Activated naive CD8-positive, alpha-beta T cell treated with anti-CD3 and anti-CD28 coated beads, Interleukin-2, amount 10 ng/mL, durations not matched to agents 7 days and 5 days (primary cell): ENCODE measurements around the gene COLEC12. TPM values are rescaled to one million over a fixed set of nuclear protein-coding genes. Genes with fewer than 3 reads are reported as not detected.
"Not testable (repeated sequence)": the region's sequence is repeated elsewhere in the genome, so short reads cannot be mapped to it uniquely, and the experiment has no call there.

Experiments used
- ATAC-seq: fragments of 150-1000 bp; cut with Tn5 transposase; one replicate; pipeline ENCODE4 v1.10.0; 2021; ENCODE audit warnings: low read depth, moderate library complexity
- POLR2A ChIA-PET: fragments of 350-600 bp; sonication (Branson Sonifier 250); formaldehyde crosslinking; loops from one replicate; lab custom pipeline; 2021; ENCODE audit warnings: antibody characterized with exemption; lab: Charles Lee
- DNase-seq: peaks from one replicate; pipeline ENCODE4 v3.0.0; 2021
- H3K27ac Mint-ChIP-seq: one replicate; pipeline ENCODE4 v1.8.0; 2022; ENCODE audit warnings: mild to moderate bottlenecking, mixed read lengths
- H3K27me3 Mint-ChIP-seq: one replicate; pipeline ENCODE4 v1.8.0; 2022; ENCODE audit warnings: mild to moderate bottlenecking, moderate library complexity, mixed read lengths
- H3K36me3 Mint-ChIP-seq: one replicate; pipeline ENCODE4 v1.8.0; 2021; ENCODE audit warnings: mild to moderate bottlenecking, mixed read lengths
- H3K4me1 Mint-ChIP-seq: one replicate; pipeline ENCODE4 v1.8.0; 2021; ENCODE audit warnings: mixed read lengths
- H3K4me3 Mint-ChIP-seq: one replicate; pipeline ENCODE4 v1.8.0; 2022; ENCODE audit warnings: mild to moderate bottlenecking, moderate library complexity, mixed read lengths
- H3K9me3 Mint-ChIP-seq: one replicate; pipeline ENCODE4 v1.8.0; 2021; ENCODE audit warnings: mixed read lengths
- total RNA-seq, 2 experiments: library from RNA; stranded (reverse); gene quantifications; one replicate each; pipeline ENCODE4 v1.2.3, GENCODE V29; 2021

The COLEC12 gene
- total RNA-seq, 2 experiments from 2014 or later: 0.06 to 0.11 TPM

- Mint-ChIP-seq H3K4me1 (no peaks in the 10 kb centered on the region), H3K4me3 (no peak overlapping the region), H3K9me3 (peaks cover 3% of the 10 kb centered on the region), H3K36me3 (no peaks in the 10 kb centered on the region), H3K27ac (no peak overlapping the region), H3K27me3 (peaks cover 15% of the 10 kb centered on the region)
- POLR2A ChIA-PET: no interaction called here
- no peak for ATAC-seq
- no peak for DNase-seq
These were observed 84.6 kb downstream of the COLEC12 start for GRCh38 chr18:415617-416612.

- no peak for ATAC-seq
- Mint-ChIP-seq H3K4me1 (no peaks in the 10 kb centered on the region), H3K27me3 (peaks cover 19% of the 10 kb centered on the region), H3K27ac (no peak overlapping the region), H3K36me3 (no peaks in the 10 kb centered on the region), H3K4me3 (no peak overlapping the region), H3K9me3 (peaks cover 3% of the 10 kb centered on the region)
- no peak for DNase-seq
- POLR2A ChIA-PET: interaction anchor here (0.5 kb wide), 1 partner anchor 133 kb away, joined by 3 read pairs; no protein-coding TSS in a partner anchor
These were observed 85.5 kb downstream of the COLEC12 start for GRCh38 chr18:415047-415446.

- ATAC-seq: no peak
- Mint-ChIP-seq H3K9me3 (peaks cover 3% of the 10 kb centered on the region), H3K4me1 (no peaks in the 10 kb centered on the region), H3K36me3 (no peaks in the 10 kb centered on the region), H3K27ac (no peak overlapping the region), H3K27me3 (peaks cover 17% of the 10 kb centered on the region), H3K4me3 (no peak overlapping the region)
- POLR2A ChIA-PET: no interaction called here
- DNase-seq: no peak
These were observed 87.3 kb downstream of the COLEC12 start for GRCh38 chr18:413233-413632.

GRCh38 chr18:410047-410455 is 90.5 kb downstream of the COLEC12 start:
- Mint-ChIP-seq H3K4me1 (no peaks in the 10 kb centered on the region), H3K27ac (no peak overlapping the region), H3K9me3 (peaks cover 5% of the 10 kb centered on the region), H3K36me3 (no peaks in the 10 kb centered on the region), H3K4me3 (no peak overlapping the region), H3K27me3 (peaks cover 19% of the 10 kb centered on the region)
- POLR2A ChIA-PET: no interaction called here
- DNase-seq (no peak), ATAC-seq (no peak)

GRCh38 chr18:408367-408766 is 92.1 kb downstream of the COLEC12 start:
- POLR2A ChIA-PET: no interaction called here
- H3K27me3 Mint-ChIP-seq: peaks cover 19% of the 10 kb centered on the region
- H3K9me3 Mint-ChIP-seq: peaks cover 7% of the 10 kb centered on the region
- H3K4me1 Mint-ChIP-seq: no peaks in the 10 kb centered on the region
- DNase-seq: no peak
- no peak for ATAC-seq
- no peak overlapping the region for H3K27ac Mint-ChIP-seq
- H3K36me3 Mint-ChIP-seq: no peaks in the 10 kb centered on the region
- no peak overlapping the region for H3K4me3 Mint-ChIP-seq

DNA sequence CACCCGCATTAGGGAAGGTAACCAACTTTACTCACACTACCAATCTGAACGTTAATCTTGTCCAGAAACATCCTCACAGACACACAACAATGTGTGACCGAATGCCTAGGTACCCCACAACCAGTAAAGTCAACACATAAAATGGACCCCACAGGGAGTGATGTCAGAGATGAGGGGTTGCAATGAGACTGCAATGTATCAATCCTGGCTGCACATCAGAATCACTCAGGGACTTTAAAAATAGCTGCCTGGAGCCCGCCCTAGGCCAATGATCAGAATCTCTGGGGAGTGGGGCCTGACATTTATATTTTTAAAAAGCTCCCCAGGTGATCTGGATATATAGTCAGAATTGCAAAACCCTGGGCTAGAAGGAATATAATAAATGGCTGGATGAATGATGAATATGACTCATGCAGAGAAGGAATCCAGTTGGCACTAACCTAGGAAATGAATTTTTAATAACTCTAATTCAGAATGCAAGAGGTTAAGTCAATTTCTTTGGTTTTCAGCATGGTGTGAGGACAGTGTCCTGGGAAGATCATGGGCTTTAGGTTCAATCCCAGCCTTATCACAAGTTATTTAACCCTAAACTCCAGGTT is 92.8 kb downstream of the COLEC12 start:
- Mint-ChIP-seq H3K36me3 (no peaks in the 10 kb centered on the region), H3K9me3 (peaks cover 4% of the 10 kb centered on the region), H3K27me3 (peaks cover 15% of the 10 kb centered on the region), H3K4me3 (no peak overlapping the region), H3K27ac (no peak overlapping the region), H3K4me1 (no peaks in the 10 kb centered on the region)
- POLR2A ChIA-PET: no interaction called here
- no peak for DNase-seq
- no peak for ATAC-seq

DNA sequence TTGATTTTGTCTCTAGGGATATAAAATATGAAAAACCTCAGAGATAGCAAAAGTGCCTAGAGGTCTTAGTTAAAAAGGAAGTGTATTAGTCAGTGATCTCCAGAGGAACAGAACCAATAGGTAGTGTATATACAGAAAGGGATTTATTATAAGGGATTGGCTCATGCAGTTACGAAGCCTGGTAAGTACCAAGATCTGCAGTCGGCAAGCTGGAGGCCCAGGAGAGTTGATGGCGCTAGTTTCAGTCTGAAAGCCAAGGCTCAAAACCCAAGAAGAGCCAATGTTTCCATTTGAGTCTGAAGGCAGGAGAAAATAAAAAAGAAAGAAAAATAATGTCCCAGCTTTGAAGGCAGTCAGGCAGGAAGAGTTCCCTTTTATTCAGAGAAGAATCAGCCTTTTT is 93.3 kb downstream of the COLEC12 start:
- DNase-seq (no peak), ATAC-seq (no peak)
- no peak overlapping the region for H3K4me3 Mint-ChIP-seq
- POLR2A ChIA-PET: no interaction called here
- no peak overlapping the region for H3K27ac Mint-ChIP-seq
- no peaks in the 10 kb centered on the region for H3K36me3 Mint-ChIP-seq
- H3K27me3 Mint-ChIP-seq: peaks cover 14% of the 10 kb centered on the region
- peaks cover 4% of the 10 kb centered on the region for H3K9me3 Mint-ChIP-seq
- H3K4me1 Mint-ChIP-seq: no peaks in the 10 kb centered on the region

- H3K27ac Mint-ChIP-seq: no peak overlapping the region
- H3K27me3 Mint-ChIP-seq: peaks cover 9% of the 10 kb centered on the region
- no peaks in the 10 kb centered on the region for H3K36me3 Mint-ChIP-seq
- POLR2A ChIA-PET: no interaction called here
- H3K4me1 Mint-ChIP-seq: no peaks in the 10 kb centered on the region
- ATAC-seq: no peak
- H3K4me3 Mint-ChIP-seq: no peak overlapping the region
- no peak for DNase-seq
- peaks cover 4% of the 10 kb centered on the region for H3K9me3 Mint-ChIP-seq
These were observed 93.8 kb downstream of the COLEC12 start for GRCh38 chr18:406677-407076.

- POLR2A ChIA-PET, H3K4me3 Mint-ChIP-seq, H3K27me3 Mint-ChIP-seq, H3K9me3 Mint-ChIP-seq, H3K36me3 Mint-ChIP-seq, H3K27ac Mint-ChIP-seq, ATAC-seq, H3K4me1 Mint-ChIP-seq, DNase-seq: not testable (repeated sequence)
These were observed 95.5 kb downstream of the COLEC12 start for GRCh38 chr18:405006-405405.

GRCh38 chr18:404061-404636 is 96.4 kb downstream of the COLEC12 start:
- DNase-seq (no peak), ATAC-seq (no peak)
- no peaks in the 10 kb centered on the region for H3K36me3 Mint-ChIP-seq
- H3K27ac Mint-ChIP-seq: no peak overlapping the region
- H3K9me3 Mint-ChIP-seq: peaks cover 4% of the 10 kb centered on the region
- no peaks in the 10 kb centered on the region for H3K4me1 Mint-ChIP-seq
- H3K4me3 Mint-ChIP-seq: no peak overlapping the region
- H3K27me3 Mint-ChIP-seq: peaks cover 3% of the 10 kb centered on the region
- POLR2A ChIA-PET: no interaction called here

DNA sequence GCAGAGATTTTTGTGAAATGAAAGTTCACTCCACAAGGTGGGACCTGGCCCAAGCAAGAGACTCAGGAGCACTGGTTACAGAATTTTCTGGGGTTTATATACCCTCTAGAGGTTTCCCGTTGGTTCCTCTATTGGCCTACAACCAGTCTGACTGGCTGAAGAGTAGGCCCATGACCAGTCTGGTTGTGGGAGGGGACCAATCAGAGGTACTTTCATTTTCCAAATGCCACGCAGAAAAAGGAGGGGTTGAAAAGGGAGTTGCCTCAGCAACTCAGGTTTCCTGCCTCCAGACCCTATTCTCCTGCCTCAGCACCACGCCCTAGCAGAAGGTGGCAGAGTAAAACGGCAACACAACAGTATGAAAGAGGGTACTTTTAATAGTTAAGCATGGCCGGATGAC is 98.4 kb downstream of the COLEC12 start:
- no peak overlapping the region for H3K4me3 Mint-ChIP-seq
- POLR2A ChIA-PET: no interaction called here
- H3K27me3 Mint-ChIP-seq: peaks cover 7% of the 10 kb centered on the region
- H3K27ac Mint-ChIP-seq: no peak overlapping the region
- H3K9me3 Mint-ChIP-seq: peaks cover 4% of the 10 kb centered on the region
- no peaks in the 10 kb centered on the region for H3K4me1 Mint-ChIP-seq
- no peak for ATAC-seq
- H3K36me3 Mint-ChIP-seq: no peaks in the 10 kb centered on the region
- no peak for DNase-seq

DNA sequence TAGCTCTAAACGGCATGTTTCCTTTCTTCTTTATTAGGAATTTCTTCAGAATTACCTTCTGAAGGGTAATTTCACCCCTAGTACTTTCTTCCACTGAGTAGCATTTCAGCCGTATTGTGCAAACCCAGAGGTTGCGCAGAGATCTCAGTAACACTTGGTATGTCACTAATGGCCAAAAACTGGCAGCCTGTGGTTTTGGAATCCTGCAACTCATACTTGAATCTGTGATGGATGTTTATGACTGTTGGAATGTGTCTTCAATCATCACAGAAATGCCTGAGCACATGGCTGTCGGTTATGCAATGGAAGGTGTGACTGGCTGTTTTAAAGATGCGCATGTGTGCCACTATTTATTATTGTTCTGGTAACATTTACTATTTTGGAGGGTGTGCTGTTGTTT is 100.0 kb downstream of the COLEC12 start:
- no peak overlapping the region for H3K4me3 Mint-ChIP-seq
- H3K4me1 Mint-ChIP-seq: no peaks in the 10 kb centered on the region
- DNase-seq (no peak), ATAC-seq (no peak)
- peaks cover 4% of the 10 kb centered on the region for H3K9me3 Mint-ChIP-seq
- H3K27me3 Mint-ChIP-seq: peaks cover 10% of the 10 kb centered on the region
- H3K36me3 Mint-ChIP-seq: no peaks in the 10 kb centered on the region
- POLR2A ChIA-PET: no interaction called here
- H3K27ac Mint-ChIP-seq: no peak overlapping the region

- ATAC-seq: no peak
- no peak for DNase-seq
- Mint-ChIP-seq H3K36me3 (no peaks in the 10 kb centered on the region), H3K27me3 (peaks cover 7% of the 10 kb centered on the region), H3K9me3 (no peaks in the 10 kb centered on the region), H3K27ac (no peak overlapping the region), H3K4me1 (no peaks in the 10 kb centered on the region), H3K4me3 (no peak overlapping the region)
- POLR2A ChIA-PET: no interaction called here
These were observed 100.8 kb downstream of the COLEC12 start for GRCh38 chr18:399631-400135.
